Measurements from ENCODE around the gene FOXN3.

DNA sequence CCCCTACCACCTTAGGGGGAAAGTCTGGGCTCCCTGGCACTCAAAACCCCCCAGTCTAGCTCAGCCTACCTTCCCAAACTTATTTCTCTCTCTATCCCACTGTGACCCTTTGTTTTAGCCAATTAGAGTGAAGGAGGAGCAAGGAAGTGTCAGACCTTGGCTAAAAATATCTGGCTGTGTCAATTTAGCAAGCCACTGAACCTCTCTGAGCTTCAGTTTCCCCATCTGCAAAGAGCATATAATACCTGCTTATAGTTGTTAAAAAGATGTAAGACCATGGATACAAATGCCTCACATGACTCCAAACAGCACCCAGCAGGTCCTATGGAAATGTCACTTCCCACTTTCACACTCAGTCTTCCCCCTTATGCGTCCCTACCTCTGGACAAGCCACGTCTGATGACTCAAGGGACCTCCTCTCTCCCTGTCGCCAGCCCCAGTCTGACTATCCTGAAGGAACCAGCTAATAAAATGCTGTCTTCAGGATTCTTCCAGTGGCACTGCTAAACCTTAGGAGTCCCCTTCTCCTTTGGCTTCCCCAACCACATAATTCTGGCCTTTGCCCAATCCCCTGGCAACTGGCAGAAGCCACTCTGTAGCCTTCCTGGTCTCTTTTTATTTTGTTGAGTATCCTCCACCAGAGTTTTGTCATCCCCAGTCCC is 19.3 kb downstream of the FOXN3 start:
- TF ChIP-seq, protein P1, sequence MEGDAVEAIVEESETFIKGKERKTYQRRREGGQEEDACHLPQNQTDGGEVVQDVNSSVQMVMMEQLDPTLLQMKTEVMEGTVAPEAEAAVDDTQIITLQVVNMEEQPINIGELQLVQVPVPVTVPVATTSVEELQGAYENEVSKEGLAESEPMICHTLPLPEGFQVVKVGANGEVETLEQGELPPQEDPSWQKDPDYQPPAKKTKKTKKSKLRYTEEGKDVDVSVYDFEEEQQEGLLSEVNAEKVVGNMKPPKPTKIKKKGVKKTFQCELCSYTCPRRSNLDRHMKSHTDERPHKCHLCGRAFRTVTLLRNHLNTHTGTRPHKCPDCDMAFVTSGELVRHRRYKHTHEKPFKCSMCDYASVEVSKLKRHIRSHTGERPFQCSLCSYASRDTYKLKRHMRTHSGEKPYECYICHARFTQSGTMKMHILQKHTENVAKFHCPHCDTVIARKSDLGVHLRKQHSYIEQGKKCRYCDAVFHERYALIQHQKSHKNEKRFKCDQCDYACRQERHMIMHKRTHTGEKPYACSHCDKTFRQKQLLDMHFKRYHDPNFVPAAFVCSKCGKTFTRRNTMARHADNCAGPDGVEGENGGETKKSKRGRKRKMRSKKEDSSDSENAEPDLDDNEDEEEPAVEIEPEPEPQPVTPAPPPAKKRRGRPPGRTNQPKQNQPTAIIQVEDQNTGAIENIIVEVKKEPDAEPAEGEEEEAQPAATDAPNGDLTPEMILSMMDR (IDR thresholded peaks at IDR 0.05): no peak
- no peak for TF ChIP-seq POLR2A (IDR thresholded peaks at IDR 0.05)

Measured in ovary (tissue), 3 donors.